GM10266 (cell line): Measurements from ENCODE around the gene LBH.

Source experiments
- DNase-seq: peaks from one replicate; pipeline ENCODE4 v3.0.0; 2012; ENCODE audit errors: extremely low spot score
- TF ChIP-seq, protein P1 (sequence below): IDR thresholded peaks from 2 replicates; pipeline ENCODE4 v1.5.1; 2012; ENCODE audit warnings: mild to moderate bottlenecking, low read depth; ENCODE audit not compliant: control insufficient read depth, insufficient read depth; ENCODE audit errors: missing control alignments

LBH gene

DNA sequence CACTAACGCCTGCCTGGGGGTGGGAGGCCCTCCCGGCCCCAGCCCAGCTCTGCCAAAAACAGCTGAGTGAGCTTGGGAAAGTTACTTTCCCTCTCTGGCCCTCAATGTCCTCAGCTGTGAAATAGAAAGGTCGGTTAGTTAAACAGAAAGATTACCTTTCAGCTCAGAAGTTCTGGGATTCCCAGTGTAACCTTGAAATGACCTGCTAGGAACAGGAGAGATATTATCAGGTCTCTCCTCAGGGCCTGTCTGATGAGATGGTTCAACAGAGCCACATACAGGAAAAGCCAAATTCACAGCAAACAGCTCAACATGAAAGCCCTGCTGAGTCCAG lies 68.8 kb downstream of the LBH start:
- DNase-seq, result no peak
- TF ChIP-seq, protein P1, sequence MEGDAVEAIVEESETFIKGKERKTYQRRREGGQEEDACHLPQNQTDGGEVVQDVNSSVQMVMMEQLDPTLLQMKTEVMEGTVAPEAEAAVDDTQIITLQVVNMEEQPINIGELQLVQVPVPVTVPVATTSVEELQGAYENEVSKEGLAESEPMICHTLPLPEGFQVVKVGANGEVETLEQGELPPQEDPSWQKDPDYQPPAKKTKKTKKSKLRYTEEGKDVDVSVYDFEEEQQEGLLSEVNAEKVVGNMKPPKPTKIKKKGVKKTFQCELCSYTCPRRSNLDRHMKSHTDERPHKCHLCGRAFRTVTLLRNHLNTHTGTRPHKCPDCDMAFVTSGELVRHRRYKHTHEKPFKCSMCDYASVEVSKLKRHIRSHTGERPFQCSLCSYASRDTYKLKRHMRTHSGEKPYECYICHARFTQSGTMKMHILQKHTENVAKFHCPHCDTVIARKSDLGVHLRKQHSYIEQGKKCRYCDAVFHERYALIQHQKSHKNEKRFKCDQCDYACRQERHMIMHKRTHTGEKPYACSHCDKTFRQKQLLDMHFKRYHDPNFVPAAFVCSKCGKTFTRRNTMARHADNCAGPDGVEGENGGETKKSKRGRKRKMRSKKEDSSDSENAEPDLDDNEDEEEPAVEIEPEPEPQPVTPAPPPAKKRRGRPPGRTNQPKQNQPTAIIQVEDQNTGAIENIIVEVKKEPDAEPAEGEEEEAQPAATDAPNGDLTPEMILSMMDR, result no peak

DNA sequence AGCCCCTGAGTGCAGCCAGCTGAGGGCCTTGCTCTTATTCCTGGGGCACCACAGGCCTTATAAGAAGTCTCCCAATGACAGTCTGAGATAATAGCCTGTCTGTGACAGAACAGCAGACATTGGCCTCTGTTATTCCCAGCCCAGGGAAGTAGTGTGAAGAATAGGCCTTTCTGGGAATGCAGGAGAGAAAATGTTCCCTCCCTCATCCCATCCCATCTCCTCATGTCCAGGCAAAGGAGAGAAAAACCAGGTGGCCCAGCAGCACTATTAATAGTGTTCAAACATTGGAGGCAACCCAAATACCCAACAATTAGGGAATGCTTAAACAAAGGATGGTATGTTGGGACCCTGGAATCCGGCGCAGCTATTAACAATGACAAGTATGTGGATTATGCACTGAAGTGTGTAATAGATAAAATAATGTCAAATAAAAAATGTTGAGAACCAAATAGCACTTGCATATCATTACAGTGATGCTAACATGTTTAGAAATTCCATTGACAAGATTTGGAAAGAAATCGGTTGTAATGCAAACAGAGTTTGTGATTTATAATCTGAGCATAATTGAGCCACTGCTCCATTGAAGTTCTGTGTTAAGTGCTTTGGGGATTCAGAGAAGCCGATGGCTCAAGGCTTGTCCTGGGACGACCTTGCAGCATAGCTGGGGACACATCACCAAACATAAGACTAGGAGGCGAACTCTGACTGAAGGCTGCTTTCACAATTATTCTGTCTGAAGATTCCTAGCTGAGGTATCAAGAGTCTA lies 69.3 kb downstream of the LBH start:
- no peak for DNase-seq
- TF ChIP-seq, protein P1, result no peak

DNA sequence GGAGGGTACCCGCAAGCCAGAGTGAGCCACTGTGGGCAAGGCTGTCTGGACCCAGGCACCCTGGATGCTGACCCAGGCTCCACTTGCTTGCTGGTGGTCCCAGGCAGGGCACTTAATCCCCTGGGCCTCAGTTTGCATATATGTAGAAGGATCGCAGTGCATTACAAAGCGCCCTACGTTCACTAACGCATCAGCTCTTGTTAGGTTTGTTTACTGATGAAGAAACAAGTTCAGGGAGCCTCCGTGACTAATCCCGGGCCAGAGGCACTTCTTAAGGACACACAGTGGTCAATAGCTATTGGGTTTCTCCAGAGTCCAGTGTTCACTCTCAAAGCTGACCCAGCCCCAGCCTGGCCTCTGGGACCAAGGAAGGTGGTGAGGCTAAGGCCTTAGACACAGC lies 70.2 kb downstream of the LBH start:
- TF ChIP-seq, protein P1, result no peak
- no peak for DNase-seq

DNA sequence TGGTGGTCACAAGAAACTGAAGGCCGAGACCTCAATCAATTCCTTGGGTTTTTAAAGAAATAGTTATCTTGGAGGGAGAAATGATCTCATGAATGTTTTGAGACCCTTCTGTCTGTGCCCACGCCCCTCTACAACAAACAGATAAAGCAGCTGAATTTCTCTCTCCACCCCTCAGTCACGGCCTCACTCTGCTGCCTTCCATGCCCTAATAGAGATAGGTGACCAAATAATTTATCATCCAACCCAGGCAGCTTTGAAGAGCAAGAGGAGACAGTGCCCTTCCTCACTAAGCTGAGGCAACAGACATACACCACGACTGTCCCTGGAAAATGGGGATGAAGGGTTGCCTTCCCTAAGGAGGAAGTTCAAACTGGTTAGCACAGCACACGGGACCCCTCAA lies 71.2 kb downstream of the LBH start:
- DNase-seq, result no peak
- TF ChIP-seq, protein P1, result no peak

DNA sequence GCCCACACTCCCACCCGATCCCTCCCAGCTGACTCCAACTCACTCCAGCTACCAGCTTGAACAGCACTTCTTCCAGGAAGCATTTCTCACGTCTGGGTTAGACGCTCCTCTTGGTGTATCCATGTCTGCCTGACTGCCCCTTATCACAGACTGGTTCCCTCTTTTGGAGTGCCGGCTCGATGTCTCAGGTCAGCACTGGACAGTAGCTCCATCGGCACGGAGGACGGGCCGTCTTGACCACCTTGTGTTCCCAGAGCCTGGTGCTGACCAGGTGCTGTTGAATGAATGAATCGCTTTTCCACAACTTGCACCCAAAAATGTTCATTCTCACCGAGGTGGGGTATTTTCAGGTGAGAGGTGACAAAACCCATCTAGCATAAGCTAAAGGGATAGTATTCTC lies 71.8 kb downstream of the LBH start:
- TF ChIP-seq, protein P1, result no peak
- DNase-seq, result no peak

DNA sequence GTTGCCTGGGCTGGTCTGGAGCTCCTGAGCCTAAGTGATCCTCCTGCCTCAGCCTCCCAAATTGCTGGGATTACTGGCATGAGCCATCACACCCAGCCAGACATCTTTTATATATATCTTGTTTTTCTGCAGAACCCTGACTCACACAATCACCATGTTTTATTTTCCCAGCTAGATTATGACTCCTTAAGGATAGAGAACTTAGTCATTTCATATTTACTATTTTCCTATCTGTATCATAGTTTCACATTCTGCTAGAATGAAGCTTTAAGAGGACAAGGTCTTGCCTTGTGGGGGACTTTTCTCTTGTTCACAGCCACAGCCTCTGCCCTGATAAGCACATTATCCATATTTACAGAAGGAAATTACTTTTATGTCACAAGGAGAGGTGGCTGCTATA lies 73.9 kb downstream of the LBH start:
- no peak for DNase-seq
- TF ChIP-seq, protein P1, result no peak

DNA sequence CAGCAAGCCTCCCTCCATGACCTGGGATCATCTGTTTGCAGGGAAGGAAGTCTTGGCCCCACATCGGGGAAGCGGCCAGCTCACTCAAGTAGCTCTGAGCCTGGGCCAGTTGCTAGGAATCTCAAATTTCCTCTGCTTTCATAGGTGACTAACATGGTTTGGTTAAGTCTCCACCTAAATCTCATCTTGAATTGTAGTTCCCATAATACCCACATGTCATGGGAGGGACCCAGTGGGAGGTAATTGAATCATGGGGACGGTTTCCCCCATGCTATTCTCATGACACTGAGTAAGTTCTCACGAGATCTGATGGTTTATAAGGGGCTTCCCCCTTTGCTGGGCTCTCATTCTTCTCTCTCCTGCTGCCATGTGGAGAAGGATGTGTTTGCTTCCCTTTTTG lies 75.2 kb downstream of the LBH start:
- no peak for DNase-seq
- TF ChIP-seq, protein P1, result no peak
